GM18873 (cell line): Measurements from ENCODE around the gene VIL1.

Experiments
- ATAC-seq: cut with Tn5 transposase; IDR thresholded peaks from one replicate; pipeline ENCODE4 v1.9.1; 2021; ENCODE audit warnings: mild to moderate bottlenecking, moderate library complexity, moderate number of reproducible peaks; ENCODE audit not compliant: unreplicated experiment, low FRiP score

VIL1 gene

DNA sequence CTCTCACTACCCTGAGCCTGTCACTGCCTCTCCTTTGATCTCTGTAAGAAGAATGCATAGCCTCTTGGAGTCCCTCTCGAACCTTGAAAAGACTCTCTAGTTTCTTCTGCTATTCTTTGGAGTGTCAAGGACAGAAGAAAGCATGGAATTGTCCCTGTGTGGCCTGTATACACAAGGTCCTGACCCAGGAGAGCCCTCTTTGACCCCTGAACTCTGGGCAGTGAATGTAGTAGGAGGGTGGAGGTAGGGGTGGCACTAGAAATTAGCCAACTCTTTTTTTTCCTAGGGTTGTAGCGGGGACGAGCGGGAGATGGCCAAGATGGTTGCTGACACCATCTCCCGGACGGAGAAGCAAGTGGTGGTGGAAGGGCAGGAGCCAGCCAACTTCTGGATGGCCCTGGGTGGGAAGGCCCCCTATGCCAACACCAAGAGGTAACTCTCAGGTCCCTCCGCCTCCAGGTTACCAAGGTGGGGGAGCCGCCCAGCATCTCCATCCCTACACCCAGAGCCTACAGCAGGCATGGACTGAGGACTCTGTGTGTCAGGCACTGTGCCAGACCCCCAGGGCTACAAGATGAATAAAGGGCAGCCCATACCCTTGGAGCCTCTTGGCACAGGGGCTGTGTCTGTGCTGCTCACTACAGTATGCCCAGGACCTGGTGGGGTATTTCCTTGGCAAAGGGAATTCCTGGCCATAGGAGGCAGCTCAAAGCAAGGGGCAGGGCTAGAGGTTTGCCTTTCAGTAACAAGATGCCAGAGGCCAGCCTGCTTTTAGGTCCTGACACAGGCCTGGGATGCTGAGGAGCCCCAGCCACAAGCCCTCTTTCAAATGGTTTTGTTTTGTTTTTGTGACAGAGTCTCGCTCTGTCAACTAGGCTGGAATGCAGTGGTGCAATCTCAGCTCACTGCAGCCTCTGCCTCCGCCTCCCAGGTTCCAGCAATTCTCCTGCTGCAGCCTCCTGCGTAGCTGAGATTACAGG is 16.4 kb downstream of the VIL1 start:
- ATAC-seq = no peak

DNA sequence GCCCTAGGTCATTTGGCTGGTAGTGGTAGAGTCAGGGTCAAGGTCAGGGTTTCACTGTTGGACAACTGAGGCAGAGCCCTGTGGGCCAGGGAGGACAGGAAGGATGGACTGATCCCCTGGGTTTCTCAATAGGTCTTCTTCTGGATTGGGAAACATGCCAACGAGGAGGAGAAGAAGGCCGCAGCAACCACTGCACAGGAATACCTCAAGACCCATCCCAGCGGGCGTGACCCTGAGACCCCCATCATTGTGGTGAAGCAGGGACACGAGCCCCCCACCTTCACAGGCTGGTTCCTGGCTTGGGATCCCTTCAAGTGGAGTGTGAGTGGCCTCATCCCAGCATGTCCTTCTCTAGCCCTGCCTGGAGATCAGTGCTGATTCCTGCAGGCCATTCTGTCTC is 18.1 kb downstream of the VIL1 start:
- ATAC-seq = no peak

DNA sequence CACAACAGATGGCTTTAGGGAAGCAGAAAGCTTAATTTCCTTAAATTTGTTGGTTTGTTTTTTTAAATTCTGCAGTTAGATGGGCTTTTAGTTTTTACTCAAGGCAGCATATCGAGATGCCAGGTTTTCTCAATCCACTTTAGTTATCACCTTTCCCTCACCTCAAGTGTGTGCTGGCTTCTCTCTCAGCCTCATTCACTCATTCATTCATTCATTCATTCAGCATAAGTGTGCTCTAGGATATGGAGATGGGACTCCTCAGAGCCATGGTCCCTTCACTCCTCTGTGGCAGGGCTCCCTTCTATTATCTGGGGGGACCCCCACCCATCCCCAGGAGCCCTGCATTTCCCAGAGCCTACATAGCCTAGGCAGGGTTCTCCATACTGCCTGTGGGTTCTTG is 19.0 kb downstream of the VIL1 start:
- ATAC-seq = no peak

DNA sequence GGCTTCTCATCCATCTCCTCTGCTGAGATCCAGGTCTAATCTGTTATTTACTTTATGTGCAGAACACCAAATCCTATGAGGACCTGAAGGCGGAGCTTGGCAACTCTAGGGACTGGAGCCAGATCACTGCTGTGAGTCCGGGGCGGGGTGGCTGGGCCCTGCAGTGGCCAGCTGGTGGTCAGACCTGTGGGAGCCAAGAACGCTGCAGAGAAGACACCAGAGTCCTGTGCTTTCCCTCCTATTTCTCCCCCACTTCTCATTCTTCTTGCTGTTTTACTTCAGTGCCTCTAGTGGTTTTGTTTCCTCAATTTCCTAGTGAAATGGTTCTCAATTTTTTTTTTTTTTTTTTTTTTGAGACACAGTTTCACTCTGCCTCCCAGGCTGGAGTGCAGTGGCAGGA is 19.7 kb downstream of the VIL1 start:
- ATAC-seq = no peak

DNA sequence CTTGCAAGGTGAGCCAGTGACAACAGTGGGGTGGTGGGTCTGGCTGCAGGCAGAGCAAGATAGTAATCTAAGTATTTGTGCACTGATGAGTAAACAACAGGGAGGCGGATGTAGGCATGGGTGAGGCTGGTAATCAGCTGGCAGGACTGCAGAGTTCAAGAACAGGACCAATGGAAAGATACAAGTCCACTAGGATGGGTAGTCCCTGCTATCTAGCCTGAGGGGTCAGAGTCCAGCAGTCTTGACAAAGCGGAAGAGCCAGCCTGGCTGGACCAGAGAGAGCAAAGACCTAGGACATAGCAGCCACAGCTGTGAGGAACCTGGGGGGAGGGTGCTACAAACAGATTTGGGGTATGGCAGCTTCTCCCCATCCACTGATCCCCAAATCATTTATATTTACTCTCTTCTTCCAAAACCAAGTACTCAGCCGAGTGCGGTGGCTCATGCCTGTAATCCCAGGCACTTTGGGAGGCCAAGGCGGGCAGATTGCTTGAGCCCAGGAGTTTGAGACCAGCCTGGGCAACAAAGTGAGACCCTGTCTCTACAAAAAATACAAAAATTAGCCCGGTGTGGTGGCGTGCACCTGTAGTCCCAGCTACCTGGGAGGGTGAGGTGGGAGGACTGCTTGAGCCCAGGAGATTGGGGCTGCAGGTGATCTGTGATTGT is 25.9 kb downstream of the VIL1 start:
- no peak for ATAC-seq

DNA sequence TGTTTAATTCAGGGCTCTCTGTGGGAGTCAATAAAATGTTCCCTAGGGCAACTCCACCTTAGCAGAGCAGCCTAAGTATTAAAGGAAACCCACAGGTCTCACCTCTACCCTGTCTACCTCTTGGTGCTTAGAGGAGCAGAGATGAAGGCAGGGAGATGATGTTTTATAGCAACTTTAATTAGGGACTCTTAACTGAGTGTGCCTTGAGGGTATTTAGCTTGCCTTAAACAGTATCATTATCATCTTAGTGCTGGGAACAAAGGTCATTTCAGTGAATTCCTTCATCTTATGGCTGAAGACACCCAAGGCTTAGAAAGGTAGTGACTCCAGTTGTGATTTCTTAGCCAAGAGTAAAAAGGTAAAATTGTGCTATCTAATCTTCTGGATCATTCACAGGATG is 26.7 kb downstream of the VIL1 start:
- ATAC-seq = no peak

DNA sequence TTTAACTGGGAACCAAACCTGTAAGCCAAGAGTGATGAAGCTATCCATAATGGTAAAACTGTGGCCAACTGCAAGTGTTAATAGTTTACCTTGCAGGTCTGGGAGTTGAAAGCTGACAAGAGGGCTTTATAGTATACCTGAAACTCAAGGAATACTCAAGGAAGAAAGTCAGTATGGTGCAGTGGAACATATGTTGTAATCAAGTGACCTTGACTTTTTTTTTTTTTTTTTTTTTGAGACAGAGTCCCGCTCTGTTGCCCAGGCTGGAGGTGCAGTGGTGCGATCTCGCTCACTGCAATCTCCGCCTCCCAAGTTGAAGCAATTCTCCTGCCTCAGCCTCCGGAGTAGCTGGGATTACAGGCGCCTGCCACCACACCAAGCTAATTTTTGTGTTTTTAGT is 27.6 kb downstream of the VIL1 start:
- no peak for ATAC-seq

DNA sequence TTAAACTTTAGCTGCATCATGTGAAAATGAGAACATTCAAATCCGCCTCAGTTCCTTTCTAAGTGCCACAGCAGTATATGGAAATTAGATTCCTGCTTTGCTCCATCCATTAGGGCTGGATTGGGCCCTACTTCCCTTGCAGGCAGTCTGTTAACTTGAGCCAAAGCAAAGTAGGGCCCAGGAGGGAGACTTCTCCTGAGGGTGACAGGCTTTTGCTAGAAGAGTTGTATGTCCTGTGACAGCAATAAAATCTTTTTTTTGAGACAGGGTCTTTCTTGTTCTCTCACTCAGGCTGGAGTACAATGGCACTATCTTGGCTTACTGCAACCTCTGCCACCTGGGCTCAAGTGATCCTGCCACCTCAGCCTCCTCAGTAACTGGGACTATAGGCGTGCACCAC is 28.1 kb downstream of the VIL1 start:
- no peak for ATAC-seq

DNA sequence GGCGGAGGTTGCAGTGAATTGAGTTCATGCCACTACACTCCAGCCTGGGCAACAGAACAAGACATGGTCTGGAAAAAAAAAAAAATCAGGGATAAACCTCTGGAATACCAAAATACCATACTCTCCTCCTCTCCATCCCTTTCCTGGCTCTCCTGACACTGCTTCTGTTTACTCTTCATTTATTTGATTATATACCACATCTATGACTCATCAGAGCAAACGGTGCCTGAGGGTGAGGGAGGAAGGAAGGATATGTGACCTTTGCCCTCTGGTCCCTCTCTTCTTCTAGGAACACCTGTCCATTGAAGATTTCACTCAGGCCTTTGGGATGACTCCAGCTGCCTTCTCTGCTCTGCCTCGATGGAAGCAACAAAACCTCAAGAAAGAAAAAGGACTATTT is 30.0 kb downstream of the VIL1 start:
- no peak for ATAC-seq

DNA sequence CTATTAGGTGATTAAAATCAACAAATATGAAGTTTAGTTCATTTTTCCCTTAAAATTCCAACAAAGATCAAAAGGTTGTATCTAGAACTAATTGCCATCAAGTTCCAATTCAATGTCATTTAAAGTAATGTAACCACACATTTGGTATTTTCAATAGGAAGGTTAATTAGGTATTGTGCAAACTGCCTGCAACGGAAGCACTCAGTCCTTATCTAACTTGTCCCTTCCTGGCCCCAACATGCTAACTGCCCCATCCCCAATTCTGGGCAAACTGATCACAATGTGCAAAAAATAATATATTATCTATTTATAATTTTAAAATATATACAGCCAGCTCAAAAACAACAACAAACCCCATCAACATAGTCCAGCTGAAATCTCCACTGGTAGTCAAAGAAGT is 33.2 kb downstream of the VIL1 start:
- no peak for ATAC-seq

DNA sequence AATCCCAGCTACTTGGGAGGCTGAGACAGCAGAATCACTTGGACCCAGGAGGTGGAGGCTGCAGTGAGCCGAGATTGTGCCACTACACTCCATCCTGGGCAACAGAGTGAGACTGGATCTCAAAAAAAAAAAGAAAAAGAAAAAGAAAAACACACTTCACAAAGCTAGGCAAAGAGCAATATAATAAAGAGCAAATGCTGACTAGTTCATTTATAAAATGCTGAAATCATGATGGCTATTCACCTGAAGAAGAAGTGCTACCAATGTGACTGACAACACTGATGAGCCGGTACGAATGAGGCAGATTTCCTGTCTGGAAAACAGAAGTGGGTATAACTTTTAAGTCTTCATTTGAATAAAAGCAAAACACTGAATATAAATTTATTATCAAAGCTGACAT is 37.9 kb downstream of the VIL1 start:
- ATAC-seq = no peak

DNA sequence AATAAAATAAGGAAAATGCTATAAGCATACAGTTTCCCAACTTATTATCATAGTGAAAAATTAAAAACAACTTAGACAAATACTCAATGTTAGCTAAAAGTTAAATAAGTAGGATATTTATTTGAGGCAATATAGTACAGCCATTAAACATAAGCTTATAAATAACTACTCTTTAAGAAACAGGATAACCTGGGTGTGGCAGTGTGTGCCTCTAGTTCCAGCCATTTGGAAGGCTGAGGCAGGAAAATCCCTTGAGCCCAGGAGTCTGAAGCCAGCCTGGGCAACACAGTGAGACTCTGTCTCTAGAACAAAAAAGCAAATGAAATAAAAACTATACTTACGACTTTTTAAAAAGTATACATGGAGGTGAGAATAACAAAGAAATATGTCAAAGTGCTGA is 39.7 kb downstream of the VIL1 start:
- no peak for ATAC-seq

DNA sequence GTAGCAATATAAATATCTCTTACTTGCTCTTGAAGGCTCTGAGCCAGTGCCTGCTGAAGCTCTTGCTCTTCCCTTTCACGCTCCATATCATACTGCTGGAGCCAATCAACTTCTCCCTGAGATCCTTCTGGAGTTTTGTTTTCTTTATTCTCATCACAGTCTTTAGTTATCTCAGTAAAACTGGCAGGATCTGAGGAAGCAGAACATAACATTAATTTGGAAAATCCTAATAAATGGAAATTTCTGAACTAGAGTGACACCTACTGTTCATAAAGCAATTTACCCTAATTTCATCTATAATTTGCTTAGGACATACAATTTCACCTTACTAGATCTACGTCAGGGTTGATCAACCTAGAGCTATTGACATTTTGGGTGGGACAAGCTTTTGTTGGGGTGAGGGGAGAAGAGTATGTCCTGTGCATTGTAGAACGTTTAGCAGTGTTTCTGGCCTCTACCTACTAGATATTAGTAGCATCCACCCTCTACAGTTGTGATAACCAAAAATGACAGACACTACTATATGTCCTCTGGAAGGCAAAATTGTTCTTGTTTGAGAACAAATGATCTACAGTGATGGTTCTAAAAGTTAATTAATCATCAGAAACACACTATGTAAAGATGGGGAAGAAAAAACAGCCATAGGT is 47.2 kb downstream of the VIL1 start:
- no peak for ATAC-seq

DNA sequence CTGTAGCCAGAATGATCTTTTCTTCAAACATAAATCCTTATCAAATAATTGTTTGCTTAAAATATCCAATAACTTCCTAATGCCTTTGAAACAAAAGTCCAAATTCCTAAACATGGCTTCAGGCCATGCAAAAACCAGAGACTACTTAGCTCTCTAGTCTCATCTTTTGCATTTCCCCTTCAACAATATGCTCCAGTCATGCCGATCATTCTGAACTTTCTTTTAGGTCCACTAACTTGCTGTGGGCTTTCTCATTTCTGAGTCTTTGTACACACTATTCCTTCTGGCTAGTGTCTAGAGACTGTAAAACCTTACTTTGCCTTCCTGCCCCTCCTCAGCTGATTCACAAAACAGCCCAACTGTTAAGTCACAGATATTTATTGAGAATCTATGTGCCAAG is 51.5 kb downstream of the VIL1 start:
- ATAC-seq = no peak

DNA sequence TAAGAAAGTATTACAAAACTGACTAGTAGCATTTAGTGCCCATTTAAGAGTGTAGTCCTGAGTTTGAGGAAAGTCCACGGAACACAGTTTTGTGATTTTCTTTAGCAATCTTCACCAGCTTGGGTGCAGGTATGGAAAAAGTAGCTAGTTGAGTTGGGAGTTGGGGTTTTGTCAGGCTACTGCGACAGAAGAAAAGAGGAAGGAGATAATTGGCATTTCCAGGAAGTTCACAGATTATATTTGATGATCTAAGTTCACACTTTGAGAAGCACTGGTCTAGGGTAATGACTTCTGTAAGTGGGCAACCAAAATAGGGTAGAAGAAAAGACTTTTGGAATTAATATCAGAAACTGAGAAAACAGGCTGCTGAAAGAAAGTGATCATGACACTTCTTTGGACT is 52.1 kb downstream of the VIL1 start:
- no peak for ATAC-seq

DNA sequence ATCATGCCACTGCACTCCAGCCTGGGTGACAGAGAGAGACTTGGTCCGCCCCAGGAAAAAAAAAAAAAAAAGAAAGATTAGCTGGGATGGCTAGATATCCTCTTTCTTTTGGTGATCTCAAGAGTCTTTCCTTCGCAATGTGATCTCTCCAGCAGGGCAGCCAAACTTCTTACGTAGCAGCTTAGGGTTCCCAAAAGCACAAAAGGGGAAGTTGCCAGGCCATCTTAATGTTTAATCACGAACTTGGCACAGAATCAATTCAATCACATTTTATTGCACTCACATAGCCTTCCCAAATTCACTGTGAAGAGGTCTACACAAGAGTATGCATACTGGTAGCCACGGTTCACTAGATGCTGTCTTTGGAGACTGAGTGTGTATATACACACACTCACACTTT is 53.1 kb downstream of the VIL1 start:
- no peak for ATAC-seq

DNA sequence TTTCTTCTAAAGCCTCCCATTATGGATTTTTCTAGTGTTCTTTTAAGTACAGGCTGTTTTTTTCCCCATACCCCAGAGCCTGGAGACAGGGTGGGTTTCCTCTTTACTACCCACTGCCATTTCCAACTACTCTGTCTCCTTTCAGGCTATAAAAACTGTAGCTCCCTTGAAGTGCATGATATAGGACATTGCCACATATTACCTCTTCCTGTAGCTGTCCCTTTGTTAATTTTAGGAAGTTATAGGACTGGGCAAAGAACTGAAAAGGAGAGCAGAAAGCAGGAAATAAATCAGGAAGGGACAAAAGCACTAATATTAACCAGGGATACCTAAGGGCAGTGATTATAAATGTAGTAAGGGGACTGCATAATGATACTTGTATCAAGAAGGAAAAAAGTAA is 54.1 kb downstream of the VIL1 start:
- no peak for ATAC-seq

DNA sequence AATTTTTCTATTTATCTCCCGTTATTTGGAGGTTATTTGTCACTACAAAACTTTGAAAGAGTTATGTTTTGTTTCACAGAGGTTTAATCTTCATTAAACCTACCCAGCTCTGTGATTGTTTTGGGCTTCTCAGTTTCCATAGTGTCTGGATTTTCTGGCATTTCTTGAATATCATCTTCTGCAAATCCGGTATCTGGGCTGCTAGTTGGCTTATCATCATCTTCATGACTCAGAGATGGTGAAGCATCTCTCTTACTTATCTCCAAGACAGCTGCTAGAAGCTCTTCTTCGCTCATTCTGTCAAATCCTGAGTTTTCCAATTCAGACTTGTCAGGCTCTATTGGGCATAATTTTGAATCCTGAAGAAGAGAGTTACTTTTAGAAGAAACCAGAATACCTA is 55.6 kb downstream of the VIL1 start:
- no peak for ATAC-seq

DNA sequence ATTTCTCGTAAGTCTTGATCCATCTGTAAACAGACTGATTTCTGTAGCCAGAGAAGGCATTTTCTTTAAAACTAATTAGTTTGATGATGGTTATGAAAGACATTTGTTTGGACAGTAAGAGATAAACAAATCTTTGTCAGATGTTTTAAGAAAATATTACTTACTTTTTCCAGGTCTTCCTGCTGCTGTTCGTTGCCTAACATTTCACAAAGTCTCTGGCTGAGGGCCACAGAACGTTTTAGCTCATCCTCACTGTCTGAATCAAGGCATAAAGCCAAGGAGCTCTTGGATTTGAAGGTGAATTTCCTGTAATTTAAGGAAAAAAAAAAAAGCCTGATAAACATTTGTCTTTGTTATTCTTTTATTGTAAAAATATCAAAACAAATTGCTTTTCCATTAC is 57.8 kb downstream of the VIL1 start:
- ATAC-seq = no peak

DNA sequence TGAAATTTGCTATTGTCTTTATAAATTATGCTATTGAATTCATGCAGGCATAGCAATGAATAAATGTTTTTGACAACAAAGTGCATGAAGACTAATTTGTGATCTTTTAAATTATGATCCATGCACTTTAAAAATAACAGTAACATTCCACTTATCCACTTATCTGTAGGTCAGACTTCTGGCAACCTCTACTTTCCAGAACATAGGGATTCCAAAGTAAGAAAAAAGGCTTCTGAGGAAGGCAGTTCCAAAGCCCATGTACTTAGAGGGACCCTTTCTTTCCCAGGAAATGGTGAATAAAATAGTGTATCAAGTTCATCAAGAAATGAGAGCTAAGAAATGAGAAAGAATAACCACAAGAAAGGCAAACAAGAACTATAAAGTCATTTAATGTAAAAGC is 58.3 kb downstream of the VIL1 start:
- no peak for ATAC-seq

DNA sequence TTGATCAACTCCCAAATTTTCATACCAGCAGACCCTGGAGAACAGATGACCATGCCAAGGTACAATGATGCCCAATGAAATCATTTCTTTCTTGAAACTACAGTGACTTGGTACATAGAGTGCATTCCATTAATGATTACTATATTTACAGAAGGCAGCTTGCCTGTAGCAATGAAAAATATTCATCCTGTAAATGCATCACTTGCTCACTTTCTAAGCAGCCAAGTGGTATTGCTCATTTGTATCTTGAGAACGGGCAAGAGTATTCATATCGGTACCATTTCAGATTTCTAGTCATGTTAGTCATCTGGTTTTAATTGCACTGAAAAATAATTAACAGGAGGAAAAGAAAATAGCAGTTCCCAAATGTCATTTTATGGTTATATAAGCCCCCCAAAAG is 59.6 kb downstream of the VIL1 start:
- no peak for ATAC-seq

DNA sequence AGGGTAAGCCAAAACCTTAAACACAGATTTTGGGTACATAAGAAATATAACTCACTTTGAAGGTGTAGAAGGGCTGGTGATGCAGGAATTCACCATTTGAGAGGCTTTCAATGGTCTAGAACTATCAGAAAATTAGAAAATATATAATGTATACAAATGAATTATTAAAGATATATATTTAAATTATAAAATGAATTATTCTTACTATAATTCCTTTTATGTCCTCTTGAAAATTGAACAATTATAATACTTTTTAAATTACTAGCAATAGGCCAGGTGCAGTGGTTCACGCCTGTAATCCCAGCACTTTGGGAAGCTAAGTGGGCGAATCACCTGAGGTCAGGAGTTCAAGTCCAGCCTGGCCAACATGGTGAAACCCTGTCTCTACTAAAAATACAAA is 60.7 kb downstream of the VIL1 start:
- no peak for ATAC-seq
